ENCODE measurements around the gene ATP2B2.

- no peak for TF ChIP-seq ZNF274 (IDR thresholded peaks at IDR 0.05; ENCODE audit: low read depth, low read length)
- TF ChIP-seq YY1 (IDR thresholded peaks at IDR 0.05; ENCODE audit: insufficient read depth, insufficient read length), result no peak
Observed at GRCh38 chr3:10533737-10534023, 28.3 kb upstream of the ATP2B2 start.
